ENCODE measurements around the gene SKI.
A peak's percentile ranks its signal among the peaks of the same experiment; 100 is the strongest.

SKI gene

DNA sequence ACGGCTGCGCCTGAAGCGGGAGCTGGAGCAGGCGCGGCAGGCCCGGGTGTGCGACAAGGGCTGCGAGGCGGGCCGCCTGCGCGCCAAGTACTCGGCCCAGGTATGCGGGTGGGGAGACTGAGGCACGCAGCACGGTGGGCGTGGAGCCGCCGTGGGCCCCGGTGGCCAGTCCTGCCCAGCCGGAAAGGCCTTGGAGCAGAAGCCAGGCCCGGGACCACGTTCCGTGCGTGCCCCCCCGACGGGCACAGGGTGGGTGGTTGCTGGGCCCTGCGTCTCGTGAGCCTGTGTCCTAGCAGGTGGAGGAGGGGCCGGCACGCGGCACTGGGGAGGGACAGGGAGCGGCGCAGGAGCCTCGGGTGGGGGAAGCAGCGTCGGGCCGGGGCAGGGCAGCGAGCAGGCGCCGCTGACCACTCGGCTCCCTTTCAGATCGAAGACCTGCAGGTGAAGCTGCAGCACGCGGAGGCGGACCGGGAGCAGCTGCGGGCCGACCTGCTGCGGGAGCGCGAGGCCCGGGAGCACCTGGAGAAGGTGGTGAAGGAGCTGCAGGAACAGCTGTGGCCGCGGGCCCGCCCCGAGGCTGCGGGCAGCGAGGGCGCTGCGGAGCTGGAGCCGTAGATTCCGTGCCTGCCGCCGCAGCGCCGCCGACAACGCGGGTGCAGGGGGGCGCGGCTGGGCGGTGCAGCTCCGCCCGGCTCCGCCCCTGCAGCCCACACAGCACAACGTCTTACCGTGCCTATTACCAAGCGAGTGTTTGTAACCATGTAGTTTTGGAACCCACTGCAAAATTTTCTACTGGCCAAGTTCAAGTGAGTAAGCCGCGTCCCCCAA is 78.2 kb downstream of the SKI start:
- DNase-seq (ENCODE audit: low read depth), result no peak

DNA sequence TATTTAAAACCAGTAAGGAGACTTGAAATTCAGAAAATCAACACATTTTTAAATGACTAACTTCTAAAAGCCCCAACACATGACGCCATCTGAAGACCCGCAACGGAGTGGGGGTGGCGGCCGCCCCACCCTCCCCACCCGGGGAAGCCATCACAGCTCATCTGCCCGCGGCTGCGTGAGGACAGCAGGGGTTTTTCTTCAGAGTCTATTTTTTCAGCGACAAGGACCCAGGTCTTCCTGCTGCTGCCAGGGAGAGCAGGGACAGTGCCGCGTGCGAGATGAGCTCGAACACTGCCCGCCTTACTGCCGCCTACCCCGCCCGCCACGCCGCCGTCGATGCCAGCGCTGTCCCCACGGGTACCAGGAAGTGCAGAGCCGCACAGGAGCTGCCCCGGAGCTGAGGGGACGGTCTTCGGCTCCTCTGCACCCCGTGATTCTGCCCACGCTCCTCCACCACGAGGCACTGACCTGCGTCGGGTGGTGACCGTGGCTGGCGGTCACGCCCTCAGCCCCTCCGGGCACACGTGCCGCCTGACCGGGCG is 79.0 kb downstream of the SKI start:
- no peak for DNase-seq (ENCODE audit: low read depth)

GRCh38 chr1:2307972-2308371 is 79.9 kb downstream of the SKI start:
- DNase-seq (ENCODE audit: low read depth), result no peak

DNA sequence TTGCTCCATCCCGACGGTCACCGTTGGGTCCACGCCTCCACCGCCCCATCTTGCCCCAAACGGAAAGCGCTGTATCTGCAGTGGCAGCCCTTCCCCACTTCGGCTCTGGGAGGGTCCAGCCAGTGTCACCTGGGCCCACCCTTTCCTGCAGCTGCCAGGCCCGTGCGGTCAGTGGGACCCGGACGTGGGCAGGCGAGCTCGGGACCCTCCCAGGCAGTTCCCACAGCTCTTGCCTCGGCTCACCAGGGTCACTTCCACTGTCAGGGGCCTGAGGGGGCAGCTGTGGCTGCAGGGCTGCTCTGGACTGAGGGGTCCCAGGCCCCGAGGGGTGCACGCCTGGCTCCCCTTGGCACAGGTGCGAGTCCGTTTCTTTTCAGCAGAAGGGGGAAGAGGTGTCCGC is 80.7 kb downstream of the SKI start:
- DNase-seq (ENCODE audit: low read depth), result no peak

DNA sequence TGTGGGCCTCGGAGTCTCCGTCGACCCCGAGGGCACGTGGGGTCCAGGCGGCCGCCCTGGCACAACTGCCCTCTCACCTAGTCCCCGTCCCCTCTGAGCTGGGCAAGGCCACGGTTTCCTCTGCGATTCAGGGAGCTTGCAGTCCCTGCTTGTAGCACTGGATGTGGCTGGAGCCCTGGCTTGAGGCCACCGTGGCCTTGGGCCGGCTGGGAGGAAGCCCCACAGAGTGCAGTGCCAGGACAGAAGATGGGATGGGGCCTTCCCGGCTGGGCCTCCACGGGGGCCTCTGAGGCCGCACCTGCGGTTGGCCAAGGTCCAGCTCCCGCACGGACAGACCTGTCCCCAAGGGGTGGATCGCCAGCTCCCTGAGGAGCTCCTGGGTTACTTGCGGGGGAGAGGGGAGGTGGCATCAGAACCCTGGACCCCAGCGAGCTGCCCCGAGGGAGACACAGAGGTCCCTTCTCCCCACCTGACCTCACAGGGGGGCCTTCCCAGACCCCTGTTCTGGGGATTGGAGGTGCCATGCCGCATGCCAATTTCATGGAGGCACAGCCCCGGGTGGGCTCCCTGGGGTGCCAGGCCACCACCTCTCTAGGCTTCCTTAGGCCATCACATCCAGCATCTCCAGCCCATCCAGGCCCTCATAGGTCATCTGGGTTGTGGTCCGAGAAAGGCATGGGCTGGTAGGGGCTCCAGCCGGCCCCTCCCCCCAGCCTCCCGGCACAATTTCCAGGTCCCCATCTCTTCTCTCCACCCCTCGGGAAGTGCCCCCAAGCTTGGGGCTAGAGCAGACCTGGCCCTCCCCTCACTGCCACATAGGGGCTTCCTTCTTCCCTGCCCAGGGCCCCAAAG is 82.4 kb downstream of the SKI start:
- DNase-seq (ENCODE audit: low read depth), result no peak

- peak; percentile 33 for DNase-seq (ENCODE audit: low read depth)
Measured at GRCh38 chr1:2311184-2312032, 83.3 kb downstream of the SKI start.

DNA sequence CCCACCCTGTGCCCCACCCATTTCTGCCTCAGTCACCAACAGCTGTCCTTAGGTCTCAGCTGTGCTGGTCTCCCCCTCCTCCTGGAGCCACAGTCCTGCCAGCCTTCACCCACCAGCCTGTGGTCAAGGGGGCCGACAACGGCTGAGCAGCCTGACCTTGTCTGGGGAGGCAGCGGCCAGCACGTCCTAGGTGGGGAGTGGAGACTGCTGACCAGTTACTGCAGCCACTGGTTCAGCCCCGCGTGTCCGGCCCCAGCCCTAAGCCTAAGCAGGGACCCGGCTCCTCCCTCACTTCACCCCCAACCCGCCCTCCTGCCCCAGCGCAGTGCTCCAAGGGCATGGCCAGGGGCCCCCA is 84.0 kb downstream of the SKI start:
- DNase-seq (ENCODE audit: low read depth), result no peak

GRCh38 chr1:2312515-2313301 is 84.6 kb downstream of the SKI start:
- DNase-seq (ENCODE audit: low read depth), result no peak

DNA sequence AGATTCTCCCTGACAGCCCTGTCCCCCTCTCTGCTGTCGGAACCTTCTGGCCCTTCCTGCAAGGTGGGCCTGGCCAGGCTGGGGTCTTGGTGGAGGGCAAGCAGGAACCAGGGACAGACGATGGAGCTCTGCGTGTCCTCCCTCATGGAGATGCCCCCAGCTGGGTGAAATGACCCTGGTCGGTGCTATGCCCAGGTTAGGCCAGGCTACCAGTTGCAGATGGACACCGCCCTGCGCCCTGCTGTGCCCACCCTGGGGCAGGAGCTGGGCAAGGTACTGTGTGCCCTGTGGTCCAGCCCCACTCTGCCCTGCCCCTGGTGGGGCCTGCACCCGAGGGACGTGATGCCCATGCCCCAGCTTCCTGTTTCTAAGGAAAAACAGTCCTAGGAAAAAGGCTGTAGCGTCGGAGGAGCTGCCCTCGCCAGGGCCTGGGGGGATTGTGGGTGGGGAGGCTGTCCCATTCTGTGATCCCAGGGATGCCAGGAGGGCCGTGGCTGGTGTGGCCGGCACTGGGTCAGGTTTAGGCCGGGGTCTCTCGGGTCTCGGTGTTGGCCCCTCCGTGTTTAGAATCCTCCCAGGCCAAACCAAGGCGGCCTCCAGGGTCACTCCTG is 85.6 kb downstream of the SKI start:
- no peak for DNase-seq (ENCODE audit: low read depth)

- no peak for DNase-seq (ENCODE audit: low read depth)
Measured at GRCh38 chr1:2314273-2314802, 86.2 kb downstream of the SKI start.

- DNase-seq (ENCODE audit: low read depth), result peak; percentile 57
Measured at GRCh38 chr1:2314803-2315673, 86.9 kb downstream of the SKI start.

DNA sequence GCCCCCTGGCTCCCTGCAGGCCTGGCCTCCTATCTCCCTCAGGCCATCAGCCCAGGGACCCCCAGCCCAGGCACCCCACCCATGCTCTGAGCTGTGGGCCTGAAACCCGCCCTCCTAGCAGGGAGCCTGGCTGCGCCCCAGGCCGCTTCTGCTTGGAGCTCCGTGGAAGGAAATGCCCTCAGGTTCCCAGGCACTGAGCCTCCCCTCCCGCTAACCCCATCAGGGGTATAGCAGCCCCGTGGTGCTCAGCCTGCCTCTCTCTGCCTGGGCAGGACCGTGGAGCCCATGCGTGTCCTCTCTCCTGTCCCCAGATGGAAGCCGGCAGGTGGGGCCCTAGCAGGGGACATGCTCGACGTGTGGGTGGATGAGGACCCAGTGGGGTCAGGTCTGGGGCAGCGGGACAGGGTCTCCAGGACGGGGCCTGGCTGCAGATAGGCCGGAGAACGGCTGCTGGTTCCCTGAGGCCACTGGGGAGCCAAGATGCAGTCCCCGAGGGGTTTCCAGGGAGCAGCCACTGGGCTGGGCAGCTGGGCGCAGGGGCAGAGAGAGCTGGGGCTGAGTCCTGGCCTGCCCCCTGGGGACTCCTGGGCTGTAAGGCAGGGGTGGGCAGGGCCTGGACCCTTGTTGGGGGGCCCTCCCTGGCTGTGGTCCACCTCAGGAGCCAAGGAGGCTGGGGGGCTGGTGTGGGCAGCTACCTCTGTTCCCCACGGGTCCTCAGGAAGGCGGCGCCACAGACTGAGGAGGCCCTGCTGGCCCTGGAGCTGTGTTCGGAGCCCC is 87.7 kb downstream of the SKI start:
- no peak for DNase-seq (ENCODE audit: low read depth)

DNA sequence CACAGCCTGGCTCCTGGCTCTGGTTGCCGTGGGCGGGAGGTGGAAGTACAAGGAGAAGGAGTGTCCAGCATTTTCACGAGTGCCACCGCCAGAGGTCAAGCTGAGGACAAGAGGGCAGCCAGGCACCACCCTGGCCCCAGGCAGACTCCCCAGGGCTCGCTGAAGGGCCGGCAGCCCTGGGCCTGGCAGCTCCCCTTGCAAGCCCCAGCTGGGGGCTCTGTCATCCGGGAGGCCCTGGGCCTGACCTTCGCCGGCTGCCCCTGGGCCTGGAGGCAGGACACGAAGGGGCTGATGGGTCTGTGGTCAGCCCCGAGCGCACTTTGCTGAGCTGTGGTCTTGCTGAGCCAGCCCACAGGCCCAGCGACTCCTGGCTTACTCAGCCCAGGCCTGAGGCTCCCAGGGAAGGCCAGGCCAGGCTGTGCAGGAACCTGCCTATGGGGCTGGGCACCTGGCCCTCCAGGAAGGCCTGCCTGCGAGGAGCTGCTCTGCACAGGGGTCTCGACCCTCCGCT is 88.4 kb downstream of the SKI start:
- DNase-seq (ENCODE audit: low read depth), result no peak

GRCh38 chr1:2317230-2318065 is 89.3 kb downstream of the SKI start:
- no peak for DNase-seq (ENCODE audit: low read depth)

GRCh38 chr1:2318314-2319278 is 90.5 kb downstream of the SKI start:
- DNase-seq (ENCODE audit: low read depth), result no peak

- DNase-seq (ENCODE audit: low read depth), result no peak
Measured at GRCh38 chr1:2319291-2319690, 91.2 kb downstream of the SKI start.

All from activated T-helper 1 cell treated with Interleukin-2 at 50 U/mL for 16 hours (primary cell).